Measurements from ENCODE around the gene ABI1. TPM values are rescaled to one million over a fixed set of nuclear protein-coding genes. Genes with fewer than 3 reads are reported as not detected.

ABI1 gene
- total and polyA plus RNA-seq, 9 of the 15 experiments (the other 6 are each of a cell fraction or from before 2014, with no cell fraction given), result 22.1 to 52.3 (median 39.0) TPM

GRCh38 chr10:26697163-26697921 is 163.4 kb downstream of the ABI1 start, which contains the start of gene PDSS1:
TSS of gene PDSS1 (plus strand) at chr10:26697701. CDS start at chr10:26697712, 11 bp downstream.
- CTCF ChIA-PET (ENCODE audit: low intra/inter-chr PET ratio), result no interaction called here
- peaks cover 37% of the 10 kb centered on the region for H3K36me3 ChIP-seq (ENCODE audit: control insufficient read depth, insufficient read depth, low read length)
- no peak for FAIRE-seq
- H3K27me3 ChIP-seq (ENCODE audit: control insufficient read depth in 2 of 2, insufficient read depth in 2 of 2, low read length in 2 of 2), result no peaks in the 10 kb centered on the region
- DNase-seq (ENCODE audit: extremely low read depth in 1 of 4, low spot score in 3 of 4), result peak; percentile 83 to 85 (median 84)
- peak; percentile 89 for ATAC-seq
- in situ Hi-C loops (cut with MboI), result no loop called here
- peak within 1 kb of the TSS; percentile 98 for H2AFZ ChIP-seq (ENCODE audit: low read depth, low read length)
- under 1% methylated on average over 42 of the region's 82 CpGs for WGBS (ENCODE audit: insufficient coverage, low coverage, missing lambda C conversion rate)
- intact Hi-C loops (cut with micrococcal nuclease), result no loop called here
- peaks cover 4 to 12% of the 10 kb centered on the region in 2 experiments; a peak in 4 of 5 replicates for H3K4me1 ChIP-seq (replicated peaks in 1 of 2; ENCODE audit: control insufficient read depth in 2 of 2, insufficient read depth in 2 of 2, low read length in 2 of 2)
- peaks cover 58% of the 10 kb centered on the region for H3K79me2 ChIP-seq (ENCODE audit: control insufficient read depth, insufficient read depth, low read length)
- H3K4me3 ChIP-seq, result peak within 1 kb of the TSS; percentile 98
- H3K4me2 ChIP-seq (ENCODE audit: insufficient read depth, low read length), result peak within 1 kb of the TSS; percentile 98
- POLR2A ChIA-PET, result interaction anchor here (0.5 to 1.6 kb wide), 7 partner anchors 10 to 919 kb away, joined by 3 to 6 read pairs (median 3); no protein-coding TSS in a partner anchor
- H3K9me1 ChIP-seq (ENCODE audit: control insufficient read depth, insufficient read depth, low read length), result no peaks in the 10 kb centered on the region
- no peaks in the 10 kb centered on the region for H4K20me1 ChIP-seq (replicated peaks; ENCODE audit: control insufficient read depth, insufficient read depth, low read length)
- peak within 1 kb of the TSS; percentile 96 to 99 for H3K9ac ChIP-seq (ENCODE audit: insufficient read depth in 1 of 2, low read depth in 2 of 2, low read length in 2 of 2)
- no TSS peak for BruUV-seq (replicated peaks)
- H3K27ac ChIP-seq (ENCODE audit: extremely low read depth, low read depth, low read length), result peak within 1 kb of the TSS; percentile 93
- no peaks in the 10 kb centered on the region for H3K9me3 ChIP-seq (replicated peaks; ENCODE audit: control insufficient read depth, insufficient read depth, low read depth, low read length)
- TF ChIP-seq, protein P1, sequence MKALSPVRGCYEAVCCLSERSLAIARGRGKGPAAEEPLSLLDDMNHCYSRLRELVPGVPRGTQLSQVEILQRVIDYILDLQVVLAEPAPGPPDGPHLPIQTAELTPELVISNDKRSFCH (CRISPR knock-in tag; IDR thresholded peaks at IDR 0.05), result no peak
- TF ChIP-seq, protein P1 (tag; IDR thresholded peaks at IDR 0.05), result peak; percentile 52; the same call in 1 of the 2 replicates
- TF ChIP-seq SAP30 (IDR thresholded peaks at IDR 0.05; ENCODE audit: borderline replicate concordance, insufficient read depth, low read depth, low read length, poor library complexity, severe bottlenecking), result no peak
- TF ChIP-seq ETV6 (IDR thresholded peaks at IDR 0.05; ENCODE audit: borderline replicate concordance in 1 of 2, low read depth in 2 of 2, low read length in 1 of 2), result peak; percentile 33 to 84; a peak in 3 of 4 replicates
- TF ChIP-seq ETV6 (CRISPR knock-in tag; IDR thresholded peaks at IDR 0.05; ENCODE audit: borderline replicate concordance), result 0 out of 2 replicates have a peak, but pooled peaks have one; percentile 71
- peak; percentile 97 for TF ChIP-seq PHF20 (IDR thresholded peaks at IDR 0.05; ENCODE audit: partially characterized antibody)
- TF ChIP-seq DNMT1 (IDR thresholded peaks at IDR 0.05), result no peak
- no peak for TF ChIP-seq KAT2B (IDR thresholded peaks at IDR 0.05; ENCODE audit: low read depth, low read length)
- TF ChIP-seq CAMTA2 (CRISPR knock-in tag; conservative IDR thresholded peaks at IDR 0.05), result no peak
- TF ChIP-seq PATZ1 (CRISPR knock-in tag; IDR thresholded peaks at IDR 0.05; ENCODE audit: borderline replicate concordance), result no peak
- TF ChIP-seq, protein P2, sequence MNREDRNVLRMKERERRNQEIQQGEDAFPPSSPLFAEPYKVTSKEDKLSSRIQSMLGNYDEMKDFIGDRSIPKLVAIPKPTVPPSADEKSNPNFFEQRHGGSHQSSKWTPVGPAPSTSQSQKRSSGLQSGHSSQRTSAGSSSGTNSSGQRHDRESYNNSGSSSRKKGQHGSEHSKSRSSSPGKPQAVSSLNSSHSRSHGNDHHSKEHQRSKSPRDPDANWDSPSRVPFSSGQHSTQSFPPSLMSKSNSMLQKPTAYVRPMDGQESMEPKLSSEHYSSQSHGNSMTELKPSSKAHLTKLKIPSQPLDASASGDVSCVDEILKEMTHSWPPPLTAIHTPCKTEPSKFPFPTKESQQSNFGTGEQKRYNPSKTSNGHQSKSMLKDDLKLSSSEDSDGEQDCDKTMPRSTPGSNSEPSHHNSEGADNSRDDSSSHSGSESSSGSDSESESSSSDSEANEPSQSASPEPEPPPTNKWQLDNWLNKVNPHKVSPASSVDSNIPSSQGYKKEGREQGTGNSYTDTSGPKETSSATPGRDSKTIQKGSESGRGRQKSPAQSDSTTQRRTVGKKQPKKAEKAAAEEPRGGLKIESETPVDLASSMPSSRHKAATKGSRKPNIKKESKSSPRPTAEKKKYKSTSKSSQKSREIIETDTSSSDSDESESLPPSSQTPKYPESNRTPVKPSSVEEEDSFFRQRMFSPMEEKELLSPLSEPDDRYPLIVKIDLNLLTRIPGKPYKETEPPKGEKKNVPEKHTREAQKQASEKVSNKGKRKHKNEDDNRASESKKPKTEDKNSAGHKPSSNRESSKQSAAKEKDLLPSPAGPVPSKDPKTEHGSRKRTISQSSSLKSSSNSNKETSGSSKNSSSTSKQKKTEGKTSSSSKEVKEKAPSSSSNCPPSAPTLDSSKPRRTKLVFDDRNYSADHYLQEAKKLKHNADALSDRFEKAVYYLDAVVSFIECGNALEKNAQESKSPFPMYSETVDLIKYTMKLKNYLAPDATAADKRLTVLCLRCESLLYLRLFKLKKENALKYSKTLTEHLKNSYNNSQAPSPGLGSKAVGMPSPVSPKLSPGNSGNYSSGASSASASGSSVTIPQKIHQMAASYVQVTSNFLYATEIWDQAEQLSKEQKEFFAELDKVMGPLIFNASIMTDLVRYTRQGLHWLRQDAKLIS (CRISPR knock-in tag; IDR thresholded peaks at IDR 0.05), result no peak
- no peak for TF ChIP-seq ZNF274 (IDR thresholded peaks at IDR 0.05; ENCODE audit: borderline replicate concordance, low read depth, low read length)
- peak; percentile 39; the same call in 1 of the 2 replicates for TF ChIP-seq HDAC2 (IDR thresholded peaks at IDR 0.05)
- peak; percentile 75; the same call in 1 of the 2 replicates for TF ChIP-seq L3MBTL2 (IDR thresholded peaks at IDR 0.05)
- TF ChIP-seq FOXA1 (IDR thresholded peaks at IDR 0.05; ENCODE audit: borderline replicate concordance), result no peak
